Measurements from ENCODE around the gene NDUFV3.

GRCh38 chr21:42913476-42913875 lies 20.4 kb downstream of the NDUFV3 start:
- no peak for TF ChIP-seq CTCF (IDR thresholded peaks at IDR 0.05)
- no peak for TF ChIP-seq ZFX (IDR thresholded peaks at IDR 0.05; ENCODE audit: borderline replicate concordance)
